ENCODE measurements around the gene SNX24.
A peak's percentile ranks its signal among the peaks of the same experiment; 100 is the strongest.
"Not testable (repeated sequence)": the region's sequence is repeated elsewhere in the genome, so short reads cannot be mapped to it uniquely, and the experiment has no call there.

SNX24 gene

DNA sequence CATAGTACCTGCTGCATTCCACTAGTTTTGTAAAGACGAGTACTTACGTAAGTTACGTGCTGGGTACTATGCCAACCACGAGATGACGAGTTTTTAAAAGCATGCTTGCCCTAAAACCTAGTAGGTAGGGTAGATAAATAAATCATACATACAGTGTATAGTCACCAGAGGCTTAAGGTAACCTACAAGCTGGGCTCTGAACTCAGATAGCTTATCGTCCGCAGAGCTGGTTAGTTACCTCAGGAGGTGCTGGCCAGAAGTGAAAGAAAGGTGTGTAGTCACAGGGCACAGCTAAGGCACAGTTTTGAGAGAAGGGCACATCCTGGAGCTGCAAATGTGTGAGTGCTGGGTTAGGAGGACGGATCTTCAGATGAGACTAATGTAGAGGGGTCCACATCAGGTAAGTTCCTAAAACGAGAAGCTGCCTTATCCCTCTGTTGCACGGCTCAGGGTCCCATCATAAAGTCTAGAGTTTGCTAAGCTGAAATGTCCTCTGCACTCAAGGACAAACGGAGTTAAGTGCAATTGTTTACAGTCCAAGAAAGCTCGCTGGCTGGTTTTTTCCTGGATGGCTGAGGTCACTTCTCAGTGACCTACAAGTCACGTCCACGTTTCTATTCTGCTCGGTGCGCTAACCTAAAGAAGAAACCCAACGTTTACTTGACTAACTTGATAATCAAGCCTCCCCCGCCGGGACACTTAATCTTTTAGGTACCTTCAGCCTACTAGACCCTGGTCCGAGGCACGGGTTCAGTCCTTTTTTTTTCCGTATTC, 1.1 kb upstream of the SNX24 start:
- WGBS (ENCODE audit: insufficient coverage, insufficient read length) = no CpG with 5 or more reads among the region's 22 CpGs

DNA sequence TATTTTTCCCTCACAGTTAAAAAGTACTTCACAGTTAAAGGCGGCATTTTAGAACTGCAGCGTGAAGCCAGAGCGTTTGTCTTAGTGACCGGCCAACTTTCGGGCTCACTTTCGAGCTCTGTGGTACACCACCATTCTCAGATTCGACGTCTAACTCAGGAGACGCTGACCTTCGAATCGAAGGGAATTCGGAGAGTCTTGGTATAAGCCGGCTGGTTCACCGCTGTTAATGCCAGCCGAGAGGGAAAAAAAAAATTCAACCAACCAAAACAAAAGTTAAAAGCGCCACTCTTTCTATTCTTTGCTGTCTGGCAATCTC, 544 bp upstream of the SNX24 start:
- H3K27ac ChIP-seq (ENCODE audit: low read length) = no peak overlapping the region
- H3K9me3 ChIP-seq (ENCODE audit: control insufficient read depth, insufficient read depth, low read length) = no peaks in the 10 kb centered on the region
- H3K27me3 ChIP-seq (ENCODE audit: control insufficient read depth, insufficient read depth, low read length) = no peaks in the 10 kb centered on the region; the same call in 1 of the 2 replicates
- no CpG with 5 or more reads among the region's 16 CpGs for WGBS (ENCODE audit: insufficient coverage, insufficient read length)
- 0 out of 2 replicates have a peak, but pooled peaks cover 2% of the 10 kb centered on the region for H3K4me1 ChIP-seq (ENCODE audit: control insufficient read depth, insufficient read depth, low read length)
- peak; percentile 1 for DNase-seq (ENCODE audit: low read depth, low spot score)
- no peaks in the 10 kb centered on the region for H3K36me3 ChIP-seq (ENCODE audit: control insufficient read depth, insufficient read depth, low read length)
- H3K4me3 ChIP-seq (ENCODE audit: low read length) = peak overlapping the region; percentile 82

More for the DNA sequence above, 1.1 kb upstream of the SNX24 start:
- H3K27ac ChIP-seq (ENCODE audit: low read length) = no peak overlapping the region
- H3K4me1 ChIP-seq (ENCODE audit: control insufficient read depth, insufficient read depth, low read length) = 0 out of 2 replicates have a peak, but pooled peaks cover 2% of the 10 kb centered on the region
- no peaks in the 10 kb centered on the region; the same call in 1 of the 2 replicates for H3K27me3 ChIP-seq (ENCODE audit: control insufficient read depth, insufficient read depth, low read length)
- no peak for DNase-seq (ENCODE audit: low read depth, low spot score)
- H3K36me3 ChIP-seq (ENCODE audit: control insufficient read depth, insufficient read depth, low read length) = no peaks in the 10 kb centered on the region
- H3K4me3 ChIP-seq (ENCODE audit: low read length) = peak overlapping the region; percentile 82; the same call in 1 of the 2 replicates
- H3K9me3 ChIP-seq (ENCODE audit: control insufficient read depth, insufficient read depth, low read length) = no peaks in the 10 kb centered on the region

GRCh38 chr5:122846051-122846550, 688 bp downstream of the SNX24 start:
- 0 out of 2 replicates have a peak, but pooled peaks cover 2% of the 10 kb centered on the region for H3K4me1 ChIP-seq (ENCODE audit: control insufficient read depth, insufficient read depth, low read length)
- no peaks in the 10 kb centered on the region for H3K9me3 ChIP-seq (ENCODE audit: control insufficient read depth, insufficient read depth, low read length)
- H3K27ac ChIP-seq (ENCODE audit: low read length) = no peak overlapping the region
- peak overlapping the region; percentile 82; the same call in 1 of the 2 replicates for H3K4me3 ChIP-seq (ENCODE audit: low read length)
- DNase-seq (ENCODE audit: low read depth, low spot score) = no peak
- H3K36me3 ChIP-seq (ENCODE audit: control insufficient read depth, insufficient read depth, low read length) = no peaks in the 10 kb centered on the region
- H3K27me3 ChIP-seq (ENCODE audit: control insufficient read depth, insufficient read depth, low read length) = no peaks in the 10 kb centered on the region; the same call in 1 of the 2 replicates
- no CpG with 5 or more reads among the region's 6 CpGs for WGBS (ENCODE audit: insufficient coverage, insufficient read length)

DNA sequence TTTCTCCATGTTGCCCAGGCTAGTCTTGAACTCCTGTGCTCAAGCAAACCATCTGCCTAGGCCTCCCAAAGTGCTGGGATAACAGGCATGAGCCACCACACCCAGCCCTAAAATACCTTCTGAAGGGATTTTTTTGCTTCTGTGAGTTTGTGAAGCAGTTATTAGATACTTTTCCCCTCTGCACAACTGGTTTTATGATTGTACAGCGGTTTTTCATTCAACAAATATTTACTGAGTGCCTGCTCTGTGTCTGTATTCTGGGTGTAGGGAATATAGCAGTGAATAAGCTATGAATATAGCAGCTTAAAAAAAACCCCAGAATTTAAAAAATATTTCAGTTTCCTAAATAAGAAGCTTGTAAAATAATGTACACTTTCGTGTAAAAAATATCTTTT, 2.3 kb downstream of the SNX24 start:
- Histone ChIP-seq H3K36me3 (ENCODE audit: control insufficient read depth, insufficient read depth, low read length) (no peaks in the 10 kb centered on the region), H3K4me3 (ENCODE audit: low read length) (no peak overlapping the region), H3K27me3 (ENCODE audit: control insufficient read depth, insufficient read depth, low read length) (no peaks in the 10 kb centered on the region; the same call in 1 of the 2 replicates), H3K27ac (ENCODE audit: low read length) (no peak overlapping the region), H3K9me3 (ENCODE audit: control insufficient read depth, insufficient read depth, low read length) (no peaks in the 10 kb centered on the region), H3K4me1 (ENCODE audit: control insufficient read depth, insufficient read depth, low read length) (0 out of 2 replicates have a peak, but pooled peaks cover 2% of the 10 kb centered on the region)
- WGBS (ENCODE audit: insufficient coverage, insufficient read length) = no CpG with 5 or more reads among the region's 2 CpGs
- no peak for DNase-seq (ENCODE audit: low read depth, low spot score)

DNA sequence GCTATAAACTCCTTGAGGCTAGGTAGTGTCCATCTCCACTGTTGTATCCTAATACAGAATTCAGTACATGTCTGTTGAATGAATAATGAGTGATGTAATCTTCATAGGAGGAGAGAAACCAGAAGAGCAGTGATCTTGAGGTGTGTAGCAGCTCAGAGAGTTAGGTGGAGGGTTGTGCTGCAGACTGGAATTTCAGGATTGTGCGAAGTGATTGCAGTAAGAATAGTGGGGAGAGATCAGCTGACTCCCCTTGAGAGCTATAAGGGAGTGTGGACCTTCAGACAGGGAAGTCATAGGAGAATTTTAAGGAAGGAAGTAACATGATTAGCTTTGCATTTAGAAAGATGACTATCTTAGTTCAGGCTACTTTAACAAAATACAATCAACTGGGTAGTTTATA, 4.4 kb downstream of the SNX24 start:
- Histone ChIP-seq H3K27ac (ENCODE audit: low read length) (no peak overlapping the region), H3K9me3 (ENCODE audit: control insufficient read depth, insufficient read depth, low read length) (no peaks in the 10 kb centered on the region), H3K4me3 (ENCODE audit: low read length) (no peak overlapping the region), H3K36me3 (ENCODE audit: control insufficient read depth, insufficient read depth, low read length) (no peaks in the 10 kb centered on the region), H3K27me3 (ENCODE audit: control insufficient read depth, insufficient read depth, low read length) (no peaks in the 10 kb centered on the region), H3K4me1 (ENCODE audit: control insufficient read depth, insufficient read depth, low read length) (no peaks in the 10 kb centered on the region)
- DNase-seq (ENCODE audit: low read depth, low spot score) = no peak
- no CpG with 5 or more reads among the region's 1 CpG for WGBS (ENCODE audit: insufficient coverage, insufficient read length)

DNA sequence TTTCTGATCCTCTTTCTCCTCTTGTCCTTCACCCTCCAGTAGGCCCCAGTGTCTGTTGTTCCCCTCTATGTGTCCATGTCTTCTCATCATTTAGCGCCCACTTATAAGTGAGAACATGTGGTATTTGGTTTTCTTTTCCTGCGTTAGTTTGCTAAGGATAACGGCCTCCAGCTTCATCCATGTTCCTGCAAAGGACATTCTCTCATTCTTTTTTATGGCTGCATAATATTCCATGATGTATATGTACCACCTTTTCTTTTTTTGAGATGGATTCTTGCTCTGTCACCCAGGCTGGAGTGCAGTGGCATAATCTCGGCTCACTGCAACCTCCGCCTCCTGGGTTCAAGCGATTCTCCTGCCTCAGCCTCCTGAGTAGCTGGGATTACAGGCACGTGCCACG, 12.1 kb downstream of the SNX24 start:
- not testable (repeated sequence) for H3K36me3 ChIP-seq (ENCODE audit: control insufficient read depth, insufficient read depth, low read length); H3K27ac ChIP-seq (ENCODE audit: low read length); H3K4me3 ChIP-seq (ENCODE audit: low read length); H3K4me1 ChIP-seq (ENCODE audit: control insufficient read depth, insufficient read depth, low read length); DNase-seq (ENCODE audit: low read depth, low spot score); H3K27me3 ChIP-seq (ENCODE audit: control insufficient read depth, insufficient read depth, low read length); H3K9me3 ChIP-seq (ENCODE audit: control insufficient read depth, insufficient read depth, low read length)
- no CpG with 5 or more reads among the region's 8 CpGs for WGBS (ENCODE audit: insufficient coverage, insufficient read length)

- Histone ChIP-seq H3K9me3 (ENCODE audit: control insufficient read depth, insufficient read depth, low read length) (no peaks in the 10 kb centered on the region), H3K27ac (ENCODE audit: low read length) (no peak overlapping the region), H3K36me3 (ENCODE audit: control insufficient read depth, insufficient read depth, low read length) (no peaks in the 10 kb centered on the region), H3K4me3 (ENCODE audit: low read length) (no peak overlapping the region), H3K4me1 (ENCODE audit: control insufficient read depth, insufficient read depth, low read length) (peaks cover 1% of the 10 kb centered on the region; the same call in 1 of the 2 replicates), H3K27me3 (ENCODE audit: control insufficient read depth, insufficient read depth, low read length) (no peaks in the 10 kb centered on the region)
- WGBS (ENCODE audit: insufficient coverage, insufficient read length) = no CpG with 5 or more reads among the region's 1 CpG
- DNase-seq (ENCODE audit: low read depth, low spot score) = no peak
Observed at GRCh38 chr5:122858451-122858850, 13.0 kb downstream of the SNX24 start.

DNA sequence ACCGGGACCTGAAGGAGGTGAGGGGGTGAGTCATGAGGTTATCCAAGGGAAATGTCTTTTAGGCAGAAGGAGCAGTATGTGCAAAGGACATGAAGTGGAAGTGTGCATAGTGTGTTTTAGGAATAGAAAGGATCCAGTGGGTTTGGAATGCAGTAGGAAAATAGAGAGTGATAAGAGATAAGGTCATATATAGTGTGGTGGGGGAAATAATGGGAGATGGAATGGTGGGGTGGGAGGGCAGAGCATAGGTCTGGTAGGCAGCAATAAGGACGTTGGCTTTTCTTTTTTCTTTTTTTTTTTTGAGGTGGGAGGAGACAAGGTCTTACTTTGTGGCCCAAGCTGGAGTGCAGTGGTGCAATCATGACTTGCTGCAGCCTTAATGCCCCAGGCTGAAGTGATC, 17.8 kb downstream of the SNX24 start:
- Histone ChIP-seq H3K4me1 (ENCODE audit: control insufficient read depth, insufficient read depth, low read length) (peaks cover 1% of the 10 kb centered on the region; the same call in 1 of the 2 replicates), H3K4me3 (ENCODE audit: low read length) (no peak overlapping the region), H3K27ac (ENCODE audit: low read length) (no peak overlapping the region), H3K27me3 (ENCODE audit: control insufficient read depth, insufficient read depth, low read length) (no peaks in the 10 kb centered on the region), H3K36me3 (ENCODE audit: control insufficient read depth, insufficient read depth, low read length) (no peaks in the 10 kb centered on the region), H3K9me3 (ENCODE audit: control insufficient read depth, insufficient read depth, low read length) (no peaks in the 10 kb centered on the region)
- no peak for DNase-seq (ENCODE audit: low read depth, low spot score)
- WGBS (ENCODE audit: insufficient coverage, insufficient read length) = no CpG with 5 or more reads among the region's 2 CpGs

- H3K4me1 ChIP-seq (ENCODE audit: control insufficient read depth, insufficient read depth, low read length) = peaks cover 1% of the 10 kb centered on the region; the same call in 1 of the 2 replicates
- no peaks in the 10 kb centered on the region for H3K27me3 ChIP-seq (ENCODE audit: control insufficient read depth, insufficient read depth, low read length)
- H3K9me3 ChIP-seq (ENCODE audit: control insufficient read depth, insufficient read depth, low read length) = no peaks in the 10 kb centered on the region
- no CpG with 5 or more reads among the region's 4 CpGs for WGBS (ENCODE audit: insufficient coverage, insufficient read length)
- no peak for DNase-seq (ENCODE audit: low read depth, low spot score)
- H3K36me3 ChIP-seq (ENCODE audit: control insufficient read depth, insufficient read depth, low read length) = no peaks in the 10 kb centered on the region
- no peak overlapping the region for H3K27ac ChIP-seq (ENCODE audit: low read length)
- no peak overlapping the region for H3K4me3 ChIP-seq (ENCODE audit: low read length)
Observed at GRCh38 chr5:122863721-122864120, 18.3 kb downstream of the SNX24 start.

DNA sequence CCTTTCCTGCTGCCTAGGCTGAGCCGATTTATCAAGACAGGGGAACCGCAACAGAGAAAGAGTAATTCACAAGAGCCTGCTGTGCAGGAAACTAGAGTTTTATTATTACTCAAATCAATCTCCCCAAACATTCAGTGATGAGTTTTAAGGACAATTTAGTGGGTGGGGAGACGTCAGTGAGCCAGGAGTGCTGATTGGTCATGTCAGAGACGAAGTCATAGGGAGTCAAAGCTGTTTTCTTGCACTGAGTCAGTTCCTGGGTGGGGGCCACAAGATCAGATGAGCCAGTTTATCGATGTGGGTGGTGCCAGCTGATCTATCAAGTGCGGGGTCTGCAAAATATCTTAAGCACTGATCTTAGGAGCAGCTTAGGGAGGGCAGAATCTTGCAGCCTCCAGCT, 19.0 kb downstream of the SNX24 start:
- Histone ChIP-seq H3K36me3 (ENCODE audit: control insufficient read depth, insufficient read depth, low read length) (no peaks in the 10 kb centered on the region), H3K27ac (ENCODE audit: low read length) (no peak overlapping the region), H3K4me3 (ENCODE audit: low read length) (no peak overlapping the region), H3K27me3 (ENCODE audit: control insufficient read depth, insufficient read depth, low read length) (no peaks in the 10 kb centered on the region), H3K9me3 (ENCODE audit: control insufficient read depth, insufficient read depth, low read length) (no peaks in the 10 kb centered on the region), H3K4me1 (ENCODE audit: control insufficient read depth, insufficient read depth, low read length) (peaks cover 1% of the 10 kb centered on the region; the same call in 1 of the 2 replicates)
- DNase-seq (ENCODE audit: low read depth, low spot score) = no peak
- no CpG with 5 or more reads among the region's 6 CpGs for WGBS (ENCODE audit: insufficient coverage, insufficient read length)

Data from iPS DF 6.9 (cell line).